ENCODE measurements around the gene SLC1A3.

- TF ChIP-seq CTCF (IDR thresholded peaks at IDR 0.05), result no peak
- no peak for TF ChIP-seq POLR2A (IDR thresholded peaks at IDR 0.05)
These were observed 51.8 kb downstream of the SLC1A3 start for GRCh38 chr5:36658038-36658756.
